Stimulated activated CD4-positive, alpha-beta T cell treated with anti-CD3 and anti-CD28 coated beads, TNF-alpha, amount 100 ng/mL, for 1 hour (primary cell): ENCODE measurements around the gene SMIM35.

Experiments used
- DNase-seq, 3 donors: peaks; one replicate each; pipeline ENCODE4 v3.0.0-alpha.2; 2020; ENCODE audit warnings: low read depth in 3 of 3, low spot score in 1 of 3

SMIM35 gene

GRCh38 chr11:117969160-117969991 is 117.4 kb downstream of the SMIM35 start:
- DNase-seq, result no peak

- DNase-seq, result no peak
Measured at GRCh38 chr11:117966908-117967307, 119.9 kb downstream of the SMIM35 start.

GRCh38 chr11:117962826-117963225 is 123.9 kb downstream of the SMIM35 start:
- DNase-seq, result no peak

- no peak for DNase-seq
Measured at GRCh38 chr11:117961896-117962295, 124.9 kb downstream of the SMIM35 start.

- DNase-seq, result no peak
Measured at GRCh38 chr11:117960406-117960805, 126.4 kb downstream of the SMIM35 start.

- DNase-seq, result no peak
Measured at GRCh38 chr11:117959438-117960149, 127.2 kb downstream of the SMIM35 start.

- DNase-seq, result no peak
Measured at GRCh38 chr11:117958949-117959348, 127.8 kb downstream of the SMIM35 start.
